Measurements from ENCODE around the gene FLNB.

Gene FLNB

GRCh38 chr3:58122936-58123700 is 114.9 kb downstream of the FLNB start:
- H3K27ac ChIP-seq: no peak overlapping the region
- DNase-seq (ENCODE audit: low read depth, low spot score): no peak

- no peak for DNase-seq (ENCODE audit: low read depth, low spot score)
- no peak overlapping the region for H3K27ac ChIP-seq
These were observed 116.2 kb downstream of the FLNB start for GRCh38 chr3:58124387-58124786.

- no peak for DNase-seq (ENCODE audit: low read depth, low spot score)
- H3K27ac ChIP-seq: no peak overlapping the region
These were observed 121.0 kb downstream of the FLNB start for GRCh38 chr3:58129041-58129770.

GRCh38 chr3:58130591-58130990 is 122.4 kb downstream of the FLNB start:
- DNase-seq (ENCODE audit: low read depth, low spot score): no peak
- no peak overlapping the region for H3K27ac ChIP-seq

GRCh38 chr3:58131101-58131825 is 123.0 kb downstream of the FLNB start:
- H3K27ac ChIP-seq: no peak overlapping the region
- DNase-seq (ENCODE audit: low read depth, low spot score): no peak

GRCh38 chr3:58132850-58133249 is 124.6 kb downstream of the FLNB start:
- DNase-seq (ENCODE audit: low read depth, low spot score): no peak

GRCh38 chr3:58134468-58134867 is 126.2 kb downstream of the FLNB start:
- H3K27ac ChIP-seq: no peak overlapping the region
- DNase-seq (ENCODE audit: low read depth, low spot score): no peak

More at GRCh38 chr3:58132850-58133249, 124.6 kb downstream of the FLNB start:
- no peak overlapping the region for H3K27ac ChIP-seq

- no peak overlapping the region for H3K27ac ChIP-seq
- DNase-seq (ENCODE audit: low read depth, low spot score): no peak
These were observed 127.7 kb downstream of the FLNB start for GRCh38 chr3:58135712-58136543.

- H3K27ac ChIP-seq: no peak overlapping the region
- DNase-seq (ENCODE audit: low read depth, low spot score): no peak
These were observed 129.1 kb downstream of the FLNB start for GRCh38 chr3:58137306-58137705.

- no peak for DNase-seq (ENCODE audit: low read depth, low spot score)
- no peak overlapping the region for H3K27ac ChIP-seq
These were observed 133.6 kb downstream of the FLNB start for GRCh38 chr3:58141766-58142345.

GRCh38 chr3:58143417-58144055 is 135.3 kb downstream of the FLNB start:
- H3K27ac ChIP-seq: no peak overlapping the region
- no peak for DNase-seq (ENCODE audit: low read depth, low spot score)

- DNase-seq (ENCODE audit: low read depth, low spot score): no peak
- no peak overlapping the region for H3K27ac ChIP-seq
These were observed 136.5 kb downstream of the FLNB start for GRCh38 chr3:58144478-58145325.

- no peak overlapping the region for H3K27ac ChIP-seq
- DNase-seq (ENCODE audit: low read depth, low spot score): no peak
These were observed 139.8 kb downstream of the FLNB start for GRCh38 chr3:58148049-58148448.

GRCh38 chr3:58150130-58150809 is 142.0 kb downstream of the FLNB start:
- peak overlapping the region; percentile 29 for H3K27ac ChIP-seq
- DNase-seq (ENCODE audit: low read depth, low spot score): no peak

GRCh38 chr3:58150810-58151199 is 142.6 kb downstream of the FLNB start:
- H3K27ac ChIP-seq: peak overlapping the region; percentile 29
- DNase-seq (ENCODE audit: low read depth, low spot score): peak; percentile 33

GRCh38 chr3:58151637-58152036 is 143.4 kb downstream of the FLNB start:
- no peak for DNase-seq (ENCODE audit: low read depth, low spot score)
- H3K27ac ChIP-seq: peak overlapping the region; percentile 29

GRCh38 chr3:58152225-58153015 is 144.2 kb downstream of the FLNB start:
- H3K27ac ChIP-seq: peak overlapping the region; percentile 29
- no peak for DNase-seq (ENCODE audit: low read depth, low spot score)
